Skeletal muscle cell (primary cell): ENCODE data around the gene DRC3.
"Not testable (repeated sequence)": the region's sequence is repeated elsewhere in the genome, so short reads cannot be mapped to it uniquely, and the experiment has no call there.

Source experiments
- DNase-seq: peaks from one replicate; pipeline ENCODE4 v3.0.0-alpha.2; 2010; ENCODE audit warnings: low read depth
- H3K4me3 ChIP-seq: 2 replicates; pipeline ENCODE4 v1.5.1; 2011; ENCODE audit warnings: low read depth, mild to moderate bottlenecking, control low read depth, low read length, moderate library complexity

The DRC3 gene

DNA sequence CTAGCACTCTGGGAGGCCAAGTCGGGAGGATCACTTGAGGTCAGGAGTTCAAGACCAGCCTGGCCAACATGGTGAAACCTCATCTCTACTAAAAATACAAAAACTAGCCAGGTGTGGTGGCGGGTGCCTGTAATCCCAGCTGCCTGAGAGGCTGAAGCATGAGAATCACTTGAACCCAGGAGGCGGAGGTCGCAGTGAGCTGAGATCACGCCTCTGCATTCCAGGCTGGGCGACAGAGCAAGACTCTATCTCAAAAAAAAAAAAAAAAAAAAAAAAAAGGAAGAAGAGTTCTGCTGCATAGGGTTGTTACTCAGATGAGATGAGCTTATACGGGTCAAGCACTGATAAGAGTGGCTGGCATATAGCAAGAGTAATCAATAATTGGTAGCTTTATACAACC lies 32.7 kb upstream of the DRC3 start:
- DNase-seq = not testable (repeated sequence)

DNA sequence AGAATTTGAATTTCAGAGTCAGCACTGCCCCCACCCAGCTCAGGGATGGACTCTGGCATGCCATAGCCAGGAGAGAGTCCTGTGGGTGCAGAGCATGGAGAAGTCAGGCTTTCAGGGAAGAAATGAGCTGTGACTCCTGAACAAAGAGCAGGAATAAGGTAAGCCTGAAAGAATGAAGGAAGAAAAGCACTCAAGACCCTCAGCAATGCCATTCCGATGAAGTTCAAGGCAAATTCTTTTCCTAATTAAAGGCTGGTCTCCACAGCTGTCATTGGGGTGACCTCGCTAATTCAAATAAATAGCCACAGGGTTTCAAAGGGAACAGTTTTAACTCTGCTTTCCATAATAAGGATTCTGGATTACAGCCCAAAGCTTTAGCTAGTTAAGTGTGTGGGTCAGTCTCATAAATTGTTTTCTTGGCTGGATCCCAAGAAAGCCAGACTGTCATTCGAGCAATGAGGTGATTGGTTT lies 32.2 kb upstream of the DRC3 start:
- no peak overlapping the region for H3K4me3 ChIP-seq
- no peak for DNase-seq

More for the DNA sequence above, 32.7 kb upstream of the DRC3 start:
- not testable (repeated sequence) for H3K4me3 ChIP-seq

DNA sequence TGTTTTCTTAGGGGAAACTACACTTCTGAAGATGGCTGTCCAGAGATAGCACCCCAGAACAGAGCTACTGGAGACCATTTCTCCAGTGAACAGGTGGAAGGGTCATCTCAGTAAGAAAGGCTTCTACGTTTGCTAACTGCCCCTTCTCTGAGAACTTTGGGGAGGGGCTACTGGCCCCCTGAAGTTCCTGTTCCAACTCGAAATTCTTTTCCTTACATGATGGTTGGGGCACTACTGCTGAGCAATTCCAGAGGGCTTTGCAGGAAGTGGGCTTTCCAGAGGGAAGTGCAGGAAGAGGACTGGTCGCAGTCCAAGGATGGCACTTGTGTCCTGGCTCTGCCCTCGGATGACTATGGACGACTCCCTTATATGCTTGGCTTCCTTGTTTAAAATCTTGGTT lies 31.6 kb upstream of the DRC3 start:
- H3K4me3 ChIP-seq = no peak overlapping the region
- DNase-seq = no peak

DNA sequence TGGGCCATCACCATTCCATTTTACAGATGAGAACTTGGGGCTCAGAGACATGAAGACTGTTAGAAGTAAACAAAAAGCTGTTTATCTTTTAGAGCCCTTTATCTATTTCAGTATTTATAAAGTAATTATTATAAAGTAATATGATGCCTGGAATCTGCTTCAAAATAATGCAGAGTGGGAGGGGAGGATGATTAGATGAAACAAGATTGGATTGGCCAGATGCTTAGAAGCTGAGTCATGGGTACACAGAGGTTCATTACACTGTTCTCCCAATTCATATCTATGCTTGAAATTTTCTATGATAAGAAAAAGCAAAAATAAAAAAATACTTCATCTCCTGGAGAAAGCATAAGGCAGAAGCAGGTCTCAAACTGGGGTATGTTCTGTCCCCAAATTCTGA lies 29.8 kb upstream of the DRC3 start:
- DNase-seq = no peak
- no peak overlapping the region for H3K4me3 ChIP-seq

DNA sequence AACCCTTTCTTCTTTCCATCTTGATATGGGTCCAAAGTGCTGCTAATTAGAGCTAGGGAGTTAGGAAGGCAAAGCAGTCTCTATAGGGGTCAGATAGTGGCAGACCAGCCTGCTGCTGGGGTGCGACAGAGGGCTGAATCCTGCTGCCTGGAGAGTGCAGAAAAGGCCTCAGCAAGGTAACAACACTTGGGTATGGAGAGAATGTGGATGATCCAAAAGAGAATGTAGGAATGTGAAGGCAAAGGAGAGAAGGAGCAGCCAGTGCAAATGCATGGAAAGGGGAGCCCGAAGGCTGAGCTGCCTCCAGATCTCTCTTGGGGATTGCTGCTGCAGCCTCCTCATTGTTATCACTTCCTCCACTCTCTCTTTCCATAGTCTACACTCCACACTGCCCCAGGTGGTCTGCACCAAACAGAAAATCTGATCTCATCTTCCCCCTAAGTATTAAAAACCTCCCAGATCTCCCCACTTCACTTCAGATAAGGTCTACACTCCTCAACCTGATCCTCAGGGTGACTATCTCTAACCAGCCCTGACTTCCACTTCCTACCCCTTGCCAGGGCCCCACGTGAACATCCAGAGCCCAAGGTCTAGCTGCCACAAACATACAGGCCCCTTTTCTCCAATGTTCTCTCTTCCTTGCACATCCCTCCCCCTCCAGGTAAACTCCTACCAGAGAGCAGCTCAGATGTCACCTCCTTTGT lies 29.2 kb upstream of the DRC3 start:
- no peak for DNase-seq
- H3K4me3 ChIP-seq = no peak overlapping the region

DNA sequence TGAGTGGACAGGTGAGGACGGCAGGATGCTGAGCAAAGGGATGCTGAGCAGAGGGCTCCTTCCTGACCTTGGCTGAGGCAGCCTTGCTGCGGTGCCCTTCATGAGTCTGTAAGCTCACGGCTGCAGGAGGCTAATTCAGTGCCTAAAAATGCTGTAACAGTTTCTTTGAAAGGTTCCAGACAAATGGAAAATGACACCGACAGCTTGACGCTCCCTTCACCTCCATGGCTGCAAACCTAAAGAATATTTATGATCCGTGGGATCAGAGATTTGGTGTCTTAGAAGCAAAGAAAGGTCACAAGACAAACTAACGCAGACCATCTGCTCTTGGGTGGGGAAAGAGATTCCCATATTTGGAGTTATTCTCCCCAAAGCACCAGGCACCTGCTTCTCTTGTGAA lies 28.4 kb upstream of the DRC3 start:
- no peak for DNase-seq
- H3K4me3 ChIP-seq = no peak overlapping the region

DNA sequence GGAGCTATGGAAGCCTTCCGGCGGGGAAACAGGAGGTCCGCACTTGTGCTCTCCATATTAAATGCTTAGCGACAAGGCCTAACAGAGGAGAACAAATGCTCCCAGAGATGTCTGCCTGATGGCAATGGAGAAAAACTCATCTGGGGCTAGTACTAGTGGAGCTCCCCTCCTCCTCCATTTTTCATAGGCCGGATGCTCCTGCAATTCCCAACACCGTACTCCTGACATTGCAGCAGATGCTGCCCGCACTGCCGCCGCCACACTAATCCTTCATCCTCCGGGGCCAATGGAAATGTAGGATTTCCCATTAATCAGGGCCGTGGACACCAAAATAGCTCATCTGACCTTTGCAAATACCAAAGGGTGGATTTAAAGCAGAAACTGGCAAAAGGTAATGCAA lies 27.9 kb upstream of the DRC3 start:
- no peak overlapping the region for H3K4me3 ChIP-seq
- no peak for DNase-seq

DNA sequence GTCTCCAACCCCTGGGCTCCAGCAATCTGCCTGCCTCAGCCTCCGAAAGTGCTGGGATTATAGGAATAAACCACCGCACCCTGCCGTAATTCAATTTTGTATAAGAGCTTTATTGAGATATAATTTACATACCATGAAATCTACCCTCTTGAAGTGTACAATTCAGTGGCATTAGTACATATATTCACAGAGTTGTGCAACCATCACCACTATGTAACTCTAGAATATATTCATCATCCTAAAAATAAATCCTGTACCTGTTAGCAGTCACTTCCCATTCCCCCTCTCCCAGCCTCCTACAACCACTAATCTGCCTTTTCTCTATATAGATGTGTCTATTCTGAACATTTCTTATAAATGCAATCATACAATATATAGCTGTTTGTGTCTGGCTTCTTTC lies 26.6 kb upstream of the DRC3 start:
- no peak overlapping the region for H3K4me3 ChIP-seq
- DNase-seq = no peak

DNA sequence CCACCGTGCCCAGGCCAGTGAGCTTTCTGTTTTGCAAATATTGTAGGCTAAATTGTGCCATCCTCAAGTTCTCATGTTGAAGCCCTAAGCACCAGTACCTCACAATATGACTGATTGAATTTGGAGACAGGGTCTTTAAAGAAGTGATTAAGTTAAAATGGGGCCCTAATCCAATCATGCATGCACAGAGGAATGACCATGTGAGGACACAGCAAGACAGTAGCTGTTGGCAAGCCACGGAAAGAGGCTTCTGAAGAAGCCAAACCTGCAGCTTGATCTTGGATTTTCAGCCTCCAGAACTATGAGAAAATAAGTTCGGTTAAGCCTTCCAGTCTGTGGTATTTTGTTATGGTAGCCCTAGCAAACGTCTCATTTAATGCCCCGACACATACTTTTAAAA lies 25.4 kb upstream of the DRC3 start:
- DNase-seq = no peak
- H3K4me3 ChIP-seq = no peak overlapping the region

DNA sequence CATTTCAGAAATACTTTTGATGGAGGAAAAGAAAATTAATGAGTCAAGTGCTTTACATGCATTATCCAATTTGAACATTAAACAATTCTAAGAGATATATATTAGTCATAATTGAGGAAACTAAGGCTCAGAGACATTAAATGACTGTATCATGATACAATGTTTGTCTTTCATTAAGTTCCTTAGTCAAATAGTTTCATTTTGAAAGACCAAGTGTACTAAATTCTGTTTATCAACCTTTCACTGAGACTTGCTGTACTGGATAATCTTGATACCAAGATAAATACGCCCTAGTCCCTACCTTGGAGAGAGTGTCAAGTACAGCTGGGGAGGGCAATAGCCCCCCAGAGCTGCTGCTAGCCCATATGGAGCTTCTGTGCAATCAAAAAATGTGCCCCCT lies 24.7 kb upstream of the DRC3 start:
- no peak overlapping the region for H3K4me3 ChIP-seq
- no peak for DNase-seq

DNA sequence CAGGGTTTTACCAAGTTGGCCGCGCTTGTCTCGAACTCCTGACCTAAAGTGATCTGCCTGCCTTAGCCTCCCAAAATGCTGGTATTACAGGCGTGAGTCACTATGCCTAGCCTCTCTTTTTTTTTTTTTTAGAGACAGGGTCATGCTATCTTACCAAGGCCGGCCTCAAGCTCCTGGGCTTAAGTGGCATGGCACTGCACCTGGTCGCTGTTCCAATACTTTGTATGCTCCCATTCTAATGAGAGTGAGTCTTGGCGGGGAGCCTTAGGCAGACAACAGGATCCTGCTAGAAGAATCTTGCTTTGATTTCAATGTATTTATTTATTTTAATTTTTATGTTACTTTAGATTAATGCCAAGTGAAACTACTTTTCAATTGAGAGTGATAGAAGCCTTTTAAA lies 22.3 kb upstream of the DRC3 start:
- DNase-seq = no peak
- no peak overlapping the region for H3K4me3 ChIP-seq

DNA sequence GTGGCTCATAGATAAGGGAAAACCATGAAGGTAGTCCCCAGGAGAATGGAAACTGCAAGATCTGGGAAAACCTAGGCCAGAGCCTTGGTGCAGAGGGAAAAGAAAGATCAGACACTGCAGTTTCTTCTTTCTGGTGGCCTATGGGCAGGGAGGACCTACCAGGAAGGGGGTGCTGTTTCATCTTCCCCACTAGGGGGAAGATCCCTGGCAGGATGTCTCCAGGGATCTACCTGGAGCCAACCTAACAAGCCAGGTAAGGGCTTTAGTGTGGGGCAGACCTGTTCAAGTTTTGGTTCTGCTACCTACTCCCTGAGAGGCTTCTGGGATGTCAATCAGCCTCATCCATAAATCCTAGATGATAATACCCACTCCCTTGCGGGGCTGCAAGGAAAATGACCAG lies 21.9 kb upstream of the DRC3 start:
- no peak for DNase-seq
- H3K4me3 ChIP-seq = no peak overlapping the region

DNA sequence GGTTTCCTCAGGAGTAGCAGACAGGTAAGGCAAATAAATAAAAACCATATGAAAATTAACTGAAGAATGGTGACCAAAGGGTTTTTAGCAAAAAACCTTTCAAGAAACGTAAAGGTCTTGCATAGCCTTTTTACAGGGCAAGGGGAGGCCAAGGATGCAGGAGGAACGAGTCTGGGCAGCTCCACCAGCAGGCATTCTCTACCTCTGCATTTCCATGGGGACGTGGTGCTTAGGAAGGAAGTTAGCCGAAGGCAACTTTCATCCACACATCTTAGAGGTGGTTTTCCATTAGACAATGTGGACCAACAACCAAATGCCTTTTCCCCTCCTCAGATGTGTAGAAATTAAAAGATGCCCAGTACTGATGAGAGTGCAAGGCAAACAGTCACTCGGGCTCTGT lies 21.1 kb upstream of the DRC3 start:
- H3K4me3 ChIP-seq = no peak overlapping the region
- DNase-seq = no peak

DNA sequence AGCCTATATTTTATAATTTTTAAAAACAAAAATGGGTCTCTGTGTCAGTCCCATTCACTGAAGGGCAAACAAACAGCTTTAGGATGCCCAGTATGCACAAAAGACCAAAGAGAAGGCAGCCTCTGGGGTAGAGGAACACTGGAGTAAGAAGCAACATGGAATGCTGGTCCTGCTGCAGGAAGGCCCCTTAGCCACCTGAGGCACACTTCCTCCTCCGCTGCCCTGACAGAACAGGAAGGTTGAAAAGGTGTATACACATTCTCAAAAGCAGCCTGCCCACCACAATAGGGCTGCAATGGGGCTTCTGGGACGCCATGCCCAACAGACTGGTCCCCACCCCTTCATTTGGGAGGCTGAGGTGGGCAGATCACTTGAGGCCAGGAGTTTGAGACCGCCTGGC lies 20.0 kb upstream of the DRC3 start:
- no peak overlapping the region for H3K4me3 ChIP-seq
- no peak for DNase-seq

DNA sequence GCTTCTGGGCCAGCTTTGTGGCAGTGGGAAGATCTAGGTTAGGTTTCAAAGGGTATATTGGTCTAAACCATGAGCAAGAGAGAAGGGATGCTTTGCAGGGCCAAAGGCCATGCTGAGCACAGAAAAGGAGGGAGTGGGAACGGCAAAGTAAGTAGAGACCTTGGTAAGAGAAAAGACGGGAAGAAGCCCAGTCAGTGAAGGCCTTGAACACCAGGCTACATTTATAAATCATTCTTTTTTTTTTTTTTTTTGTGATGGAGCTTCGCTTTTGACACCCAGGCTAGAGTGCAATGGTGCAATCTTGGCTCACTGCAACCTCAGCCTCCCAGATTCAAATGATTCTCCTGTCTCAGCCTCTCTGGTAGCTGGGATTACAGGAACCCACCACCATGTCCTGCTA lies 18.6 kb upstream of the DRC3 start:
- no peak overlapping the region for H3K4me3 ChIP-seq
- DNase-seq = no peak

DNA sequence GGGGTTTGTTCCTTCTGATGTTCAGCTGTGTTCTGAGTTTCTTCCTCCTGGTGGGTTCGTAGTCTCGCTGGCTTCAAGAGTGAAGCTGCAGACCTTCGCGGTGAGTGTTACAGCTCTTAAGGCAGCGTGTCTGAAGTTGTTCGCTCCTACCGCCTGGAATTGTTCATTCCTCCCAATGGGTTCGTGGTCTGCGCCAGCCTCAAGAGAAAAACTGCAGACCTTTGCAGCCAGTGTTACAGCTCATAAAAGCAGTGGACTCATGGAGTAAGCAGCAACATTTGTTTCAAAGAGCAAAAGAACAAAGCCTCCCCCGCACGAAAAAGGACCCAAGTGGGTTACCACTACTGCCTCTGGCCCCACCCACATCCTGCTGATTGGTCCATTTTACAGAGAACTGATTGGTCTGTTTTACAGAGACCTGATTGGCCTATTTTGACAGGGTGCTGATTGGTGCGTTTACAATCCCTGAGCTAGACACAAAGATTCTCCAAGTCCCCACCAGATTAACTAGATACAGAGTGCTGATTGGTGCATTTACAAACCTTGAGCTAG lies 16.8 kb upstream of the DRC3 start:
- not testable (repeated sequence) for H3K4me3 ChIP-seq, DNase-seq

DNA sequence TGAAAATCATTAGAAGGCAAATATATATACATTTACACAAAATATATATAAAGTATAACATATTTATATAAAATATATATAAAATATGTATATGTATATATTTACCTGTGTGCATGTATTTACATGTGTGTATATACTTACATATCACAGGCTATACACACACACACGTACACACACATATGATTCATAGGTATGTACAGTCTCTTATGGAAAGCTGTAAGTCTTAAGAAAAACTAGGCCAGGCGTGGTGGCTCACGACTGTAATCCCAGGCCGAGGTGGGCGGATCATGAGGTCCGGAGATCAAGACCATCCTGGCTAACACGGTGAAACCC lies 15.1 kb upstream of the DRC3 start:
- no peak overlapping the region for H3K4me3 ChIP-seq
- DNase-seq = no peak

DNA sequence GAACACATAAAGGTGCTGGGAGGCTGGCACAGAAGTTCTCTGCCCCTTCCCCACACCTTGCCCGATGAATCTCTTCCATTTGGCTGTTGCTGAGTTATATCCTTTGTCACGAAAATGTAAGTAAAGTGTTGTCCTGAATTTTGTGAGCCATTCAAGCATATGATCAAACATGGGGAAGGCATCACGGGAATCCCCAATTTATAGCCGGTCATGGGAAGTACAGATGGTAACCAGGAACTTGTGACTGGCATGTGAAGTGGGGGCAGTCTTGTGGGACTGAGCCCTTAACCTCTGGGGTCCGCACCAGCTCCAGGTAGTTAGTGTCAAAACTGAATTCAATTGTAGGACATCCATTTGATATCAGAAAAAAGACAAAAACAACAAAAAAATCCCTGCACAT lies 13.7 kb upstream of the DRC3 start:
- DNase-seq = no peak

DNA sequence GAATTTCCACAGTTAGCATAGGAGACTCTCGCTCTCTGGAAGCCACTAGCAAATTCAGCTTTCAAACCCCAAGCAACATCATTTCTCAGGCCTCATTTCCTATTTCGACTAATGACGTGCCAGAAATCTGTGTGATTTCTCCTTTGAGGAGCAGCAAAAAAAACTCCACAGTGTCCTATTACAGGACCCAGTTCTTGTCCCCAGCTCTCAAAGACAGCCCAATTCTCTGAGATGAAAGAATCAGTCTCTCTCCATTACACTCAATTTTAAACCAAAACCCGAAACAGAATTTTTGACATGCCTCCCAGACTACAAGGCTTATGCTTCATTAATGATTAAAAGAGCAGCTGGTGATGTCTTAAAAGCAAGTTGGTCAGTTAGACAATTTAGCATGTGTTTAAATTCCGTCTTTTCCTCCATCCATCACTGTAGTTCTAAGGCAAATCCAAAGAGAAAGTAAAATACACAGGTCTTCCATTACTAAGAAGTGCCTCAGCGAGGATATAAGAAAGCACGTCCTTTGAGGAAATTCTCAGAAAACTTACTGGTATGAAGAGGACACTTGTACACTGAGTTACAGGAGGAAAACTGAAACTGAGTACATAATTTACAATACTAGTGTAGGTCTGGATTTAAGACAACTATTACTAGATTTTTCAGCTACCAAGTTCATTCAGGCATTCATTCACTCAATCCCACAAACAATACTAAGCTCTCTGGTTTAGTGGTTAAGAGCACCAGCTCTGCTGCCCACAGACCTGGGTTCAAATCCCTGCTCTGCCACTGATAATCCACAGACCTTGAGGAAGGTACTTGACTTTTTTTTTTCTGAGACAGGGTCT lies 12.9 kb upstream of the DRC3 start:
- peak overlapping the region; percentile 34 for H3K4me3 ChIP-seq
- DNase-seq = no peak

More for the DNA sequence above, 13.7 kb upstream of the DRC3 start:
- no peak overlapping the region for H3K4me3 ChIP-seq

DNA sequence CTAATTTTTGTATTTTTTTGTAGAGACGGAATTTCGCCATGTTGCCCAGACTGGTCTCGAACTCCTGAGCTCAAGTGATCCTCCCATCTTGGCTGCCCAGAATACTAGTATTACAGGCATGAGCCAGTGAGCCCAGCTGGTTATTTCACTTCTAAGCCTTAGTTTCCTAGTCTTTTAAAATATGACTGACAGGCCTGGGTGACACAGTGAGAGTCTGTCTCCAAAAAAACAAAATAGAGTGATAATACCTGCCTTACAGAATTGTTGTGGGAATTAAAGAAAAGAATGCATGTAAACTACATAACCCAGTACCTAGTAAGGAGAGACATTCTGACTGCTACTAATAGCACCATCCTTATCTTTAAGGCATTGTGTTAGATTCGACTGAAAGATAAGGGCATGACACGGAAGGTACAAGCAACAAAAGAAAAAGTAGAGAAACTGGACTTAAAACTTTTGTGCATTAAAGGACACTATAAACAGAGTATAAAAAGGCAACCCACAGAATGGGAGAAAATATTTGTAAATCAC lies 12.1 kb upstream of the DRC3 start:
- no peak for DNase-seq
- H3K4me3 ChIP-seq = no peak overlapping the region

DNA sequence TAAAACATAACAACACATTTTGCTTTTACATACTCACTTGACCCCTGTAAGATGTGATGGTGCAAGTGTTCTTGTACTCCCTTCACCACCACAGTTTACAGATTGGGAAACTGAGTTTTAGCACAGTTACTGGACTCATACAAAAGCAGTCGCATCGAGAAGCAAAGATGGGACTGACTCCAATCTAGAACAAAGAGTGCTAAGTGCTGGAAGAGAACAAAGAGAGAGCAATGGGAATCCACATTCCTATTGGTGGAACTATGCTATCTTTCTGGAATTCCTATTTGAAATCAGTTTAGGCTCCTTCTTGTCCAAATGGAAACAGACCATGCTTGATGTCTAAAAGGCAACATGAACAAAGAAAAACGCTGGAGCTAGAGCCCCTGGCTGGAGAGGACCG lies 9.6 kb upstream of the DRC3 start:
- no peak overlapping the region for H3K4me3 ChIP-seq
- DNase-seq = no peak
